ENCODE results near the gene JOSD2.

DNA sequence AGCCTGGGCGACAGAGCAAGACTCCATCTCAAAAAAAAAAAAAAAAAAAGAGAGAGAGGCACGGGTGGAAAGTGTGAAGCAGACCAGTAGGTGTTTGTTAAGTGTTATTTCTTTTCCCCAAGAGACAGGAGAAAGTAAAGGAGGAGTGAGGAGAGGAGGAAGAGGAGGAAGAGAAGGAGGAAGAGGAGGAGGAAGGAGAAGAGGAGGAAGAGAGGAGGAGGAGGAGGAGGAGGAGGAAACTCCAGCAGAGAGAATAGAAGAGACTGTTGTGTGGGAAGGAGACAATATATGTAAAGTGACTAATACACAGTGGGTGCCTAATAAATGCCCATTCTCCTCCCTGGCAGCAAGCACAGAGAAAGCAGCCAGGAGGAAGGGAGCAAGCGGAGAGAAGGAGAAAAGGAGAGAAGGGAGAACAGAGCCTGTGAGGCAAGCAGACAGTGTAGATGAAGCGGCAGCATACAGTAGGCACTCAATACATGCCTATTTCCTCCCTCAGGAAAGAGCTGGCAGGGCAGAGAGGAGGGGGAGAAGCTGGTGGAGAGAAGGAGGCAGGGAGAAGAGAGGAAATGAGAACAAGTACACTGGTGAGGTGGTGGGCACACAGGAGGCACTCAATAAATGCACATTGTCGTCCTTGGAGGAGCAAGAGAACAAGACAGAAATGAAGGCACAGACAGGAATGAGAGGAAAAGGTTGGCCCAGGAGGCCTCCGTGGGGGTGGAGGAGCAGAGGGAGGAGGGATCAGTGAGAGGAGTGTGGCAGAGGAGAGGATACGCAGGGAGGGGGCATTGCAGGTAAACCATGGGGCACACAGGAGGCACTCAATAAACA, 16.6 kb downstream of the JOSD2 start:
- TF ChIP-seq, protein P1, sequence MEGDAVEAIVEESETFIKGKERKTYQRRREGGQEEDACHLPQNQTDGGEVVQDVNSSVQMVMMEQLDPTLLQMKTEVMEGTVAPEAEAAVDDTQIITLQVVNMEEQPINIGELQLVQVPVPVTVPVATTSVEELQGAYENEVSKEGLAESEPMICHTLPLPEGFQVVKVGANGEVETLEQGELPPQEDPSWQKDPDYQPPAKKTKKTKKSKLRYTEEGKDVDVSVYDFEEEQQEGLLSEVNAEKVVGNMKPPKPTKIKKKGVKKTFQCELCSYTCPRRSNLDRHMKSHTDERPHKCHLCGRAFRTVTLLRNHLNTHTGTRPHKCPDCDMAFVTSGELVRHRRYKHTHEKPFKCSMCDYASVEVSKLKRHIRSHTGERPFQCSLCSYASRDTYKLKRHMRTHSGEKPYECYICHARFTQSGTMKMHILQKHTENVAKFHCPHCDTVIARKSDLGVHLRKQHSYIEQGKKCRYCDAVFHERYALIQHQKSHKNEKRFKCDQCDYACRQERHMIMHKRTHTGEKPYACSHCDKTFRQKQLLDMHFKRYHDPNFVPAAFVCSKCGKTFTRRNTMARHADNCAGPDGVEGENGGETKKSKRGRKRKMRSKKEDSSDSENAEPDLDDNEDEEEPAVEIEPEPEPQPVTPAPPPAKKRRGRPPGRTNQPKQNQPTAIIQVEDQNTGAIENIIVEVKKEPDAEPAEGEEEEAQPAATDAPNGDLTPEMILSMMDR (IDR thresholded peaks at IDR 0.05): no peak
- no peak for TF ChIP-seq POLR2AphosphoS5 (IDR thresholded peaks at IDR 0.05)

All from esophagus muscularis mucosa (tissue), 3 donors.